ENCODE data around the gene ADA.

GRCh38 chr20:44632103-44632752 lies 19.3 kb downstream of the ADA start:
- TF ChIP-seq CTCF (IDR thresholded peaks at IDR 0.05; ENCODE audit: borderline replicate concordance, extremely low read depth, low read length, poor library complexity, severe bottlenecking) (no peak), EZH2 (IDR thresholded peaks at IDR 0.05; ENCODE audit: borderline replicate concordance, low read depth, low read length, severe bottlenecking) (no peak)
